H54 (cell line): Measurements from ENCODE around the gene SCD.

ENCODE experiments used
- DNase-seq: peaks from one replicate; pipeline ENCODE4 v3.0.0; 2011; ENCODE audit warnings: low spot score, mixed read lengths; ENCODE audit not compliant: insufficient read length
- FAIRE-seq: peaks from 3 replicates; lab custom pipeline; 2011; peaks lifted over from hg19 to GRCh38; lab: Jason Lieb, UNC
- POLR2A ChIP-seq: IDR thresholded peaks from 2 replicates; pipeline ENCODE4 v1.6.1; 2011; ENCODE audit warnings: low read depth, mild to moderate bottlenecking, low read length

SCD gene

DNA sequence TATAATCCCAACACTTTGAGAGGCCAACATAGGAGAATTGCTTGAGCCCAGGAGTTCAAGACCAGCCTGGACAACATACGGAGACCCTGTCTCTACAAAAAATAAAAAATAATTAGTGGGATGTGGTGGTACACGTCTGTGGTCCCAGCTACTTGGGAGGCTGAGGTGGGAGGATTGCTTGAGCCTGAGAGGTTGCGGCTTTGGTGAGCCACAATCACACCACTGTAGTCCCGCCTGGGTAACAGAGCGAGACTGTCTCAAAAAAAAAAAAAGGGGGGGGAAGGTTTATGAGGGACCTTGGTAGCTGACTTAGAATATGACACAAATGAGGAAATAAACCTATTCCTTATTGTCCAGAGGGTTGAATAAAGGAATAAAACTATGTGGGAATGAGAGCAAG is 30.8 kb downstream of the SCD start:
- DNase-seq = no peak
- no peak for TF ChIP-seq POLR2A
- FAIRE-seq = no peak

- FAIRE-seq = no peak
- DNase-seq = no peak
- TF ChIP-seq POLR2A = no peak
Measured at GRCh38 chr10:100380400-100380799, 33.4 kb downstream of the SCD start.

GRCh38 chr10:100382553-100382952 is 35.5 kb downstream of the SCD start:
- no peak for DNase-seq
- FAIRE-seq = no peak
- no peak for TF ChIP-seq POLR2A

GRCh38 chr10:100383251-100383650 is 36.2 kb downstream of the SCD start:
- no peak for DNase-seq
- no peak for FAIRE-seq
- no peak for TF ChIP-seq POLR2A

DNA sequence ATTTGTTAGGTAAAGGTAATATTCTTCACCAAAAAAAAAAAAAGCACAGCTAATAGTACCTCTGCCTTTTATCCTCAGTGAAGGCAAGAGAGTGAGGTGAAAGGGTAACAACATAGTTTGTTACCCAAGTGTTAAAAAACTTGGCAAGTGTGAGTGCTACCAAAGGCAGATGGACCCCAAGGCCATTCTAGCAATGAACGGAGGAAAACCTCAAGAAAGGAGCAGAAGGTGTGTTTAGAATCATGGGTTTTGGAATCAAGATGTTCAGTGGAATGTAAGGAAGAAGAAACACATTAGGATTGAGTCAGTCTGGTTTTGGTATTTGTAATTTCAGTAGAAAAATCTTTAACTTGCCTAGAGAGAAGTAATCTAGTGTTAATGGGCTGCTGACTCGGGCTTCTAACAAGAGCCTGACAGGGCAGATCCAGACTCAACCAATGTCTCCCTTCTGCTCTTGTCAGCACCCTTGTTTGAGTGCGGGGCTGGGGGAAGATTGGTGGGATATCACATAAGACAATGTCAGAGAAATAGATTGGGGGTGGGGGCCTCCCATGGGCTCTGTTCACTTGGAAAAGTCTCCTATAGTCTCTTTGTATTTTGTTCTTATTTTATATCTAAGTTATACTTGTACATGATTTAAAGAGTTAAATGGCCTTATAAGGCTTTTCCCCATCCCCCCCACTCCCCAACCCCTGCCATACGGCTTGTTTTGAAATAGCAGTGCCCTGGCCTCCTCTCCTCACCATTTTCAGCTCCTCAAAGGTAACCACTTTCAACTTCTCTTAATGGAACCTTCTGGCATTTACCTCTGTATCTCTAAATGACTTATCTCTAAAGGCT is 44.4 kb downstream of the SCD start:
- FAIRE-seq = no peak
- no peak for TF ChIP-seq POLR2A
- no peak for DNase-seq

DNA sequence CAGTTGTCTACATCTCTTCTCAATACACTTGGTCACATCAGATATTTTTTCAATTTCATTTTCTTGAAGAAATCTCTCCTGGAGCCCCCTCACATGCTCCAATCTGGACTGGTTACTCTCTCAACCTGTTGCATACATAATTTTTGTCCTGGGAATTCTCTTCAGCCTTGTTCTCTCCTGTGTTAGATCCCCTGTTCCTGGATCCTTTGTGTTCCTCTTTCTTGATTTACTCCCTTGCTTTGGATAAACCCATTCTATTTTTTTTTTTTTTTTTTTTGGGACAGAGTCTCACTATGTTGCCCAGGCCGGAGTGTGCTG is 45.6 kb downstream of the SCD start:
- no peak for DNase-seq
- FAIRE-seq = no peak
- no peak for TF ChIP-seq POLR2A

GRCh38 chr10:100395626-100396025 is 48.6 kb downstream of the SCD start:
- TF ChIP-seq POLR2A = no peak
- FAIRE-seq (no peak), DNase-seq (no peak)

- TF ChIP-seq POLR2A = no peak
- FAIRE-seq (no peak), DNase-seq (no peak)
Measured at GRCh38 chr10:100396605-100397004, 49.6 kb downstream of the SCD start.

- DNase-seq (no peak), FAIRE-seq (no peak)
- no peak for TF ChIP-seq POLR2A
Measured at GRCh38 chr10:100401631-100402328, 54.7 kb downstream of the SCD start.

DNA sequence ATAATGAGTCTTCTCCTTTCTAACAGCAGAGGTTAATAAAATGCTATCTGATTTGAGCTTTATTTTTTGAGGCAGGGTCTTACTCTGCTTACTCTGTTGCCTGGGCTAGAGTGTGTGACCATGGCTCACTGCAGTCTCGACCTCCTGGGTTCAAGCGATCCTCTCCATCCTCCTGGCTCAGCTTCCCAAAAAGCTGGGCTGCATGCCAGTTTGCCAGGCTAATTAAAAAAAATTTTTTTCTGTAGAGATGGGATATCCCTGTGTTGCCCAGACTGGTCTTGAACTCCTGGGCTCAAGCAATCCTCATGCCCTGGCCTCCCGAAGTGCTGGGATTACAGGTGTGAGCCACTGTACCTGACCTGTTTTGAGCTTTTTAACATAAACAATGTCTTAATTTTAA is 56.7 kb downstream of the SCD start:
- no peak for DNase-seq
- FAIRE-seq = no peak
- no peak for TF ChIP-seq POLR2A

GRCh38 chr10:100413173-100413572 is 66.1 kb downstream of the SCD start:
- no peak for TF ChIP-seq POLR2A
- FAIRE-seq (no peak), DNase-seq (no peak)
